ENCODE results near the gene LILRB5.

GRCh38 chr19:54255105-54255775 lies 1.8 kb downstream of the LILRB5 start:
- TF ChIP-seq CTCF (IDR thresholded peaks at IDR 0.05) (no peak), POLR2AphosphoS5 (IDR thresholded peaks at IDR 0.05) (no peak), POLR2A (IDR thresholded peaks at IDR 0.05) (no peak)

Measured in breast epithelium (tissue), 3 donors.